Tracheal epithelial cell (primary cell): ENCODE data around the gene SREK1. TPM values are rescaled to one million over a fixed set of nuclear protein-coding genes. Genes with fewer than 3 reads are reported as not detected.

Experiments used
- total RNA-seq: library from RNA; depleted of rRNA; stranded (reverse); fragments of >200 nt; gene quantifications from 2 replicates; pipeline ENCODE4 v1.2.1, GENCODE V29; 2014

Gene SREK1, protein sequence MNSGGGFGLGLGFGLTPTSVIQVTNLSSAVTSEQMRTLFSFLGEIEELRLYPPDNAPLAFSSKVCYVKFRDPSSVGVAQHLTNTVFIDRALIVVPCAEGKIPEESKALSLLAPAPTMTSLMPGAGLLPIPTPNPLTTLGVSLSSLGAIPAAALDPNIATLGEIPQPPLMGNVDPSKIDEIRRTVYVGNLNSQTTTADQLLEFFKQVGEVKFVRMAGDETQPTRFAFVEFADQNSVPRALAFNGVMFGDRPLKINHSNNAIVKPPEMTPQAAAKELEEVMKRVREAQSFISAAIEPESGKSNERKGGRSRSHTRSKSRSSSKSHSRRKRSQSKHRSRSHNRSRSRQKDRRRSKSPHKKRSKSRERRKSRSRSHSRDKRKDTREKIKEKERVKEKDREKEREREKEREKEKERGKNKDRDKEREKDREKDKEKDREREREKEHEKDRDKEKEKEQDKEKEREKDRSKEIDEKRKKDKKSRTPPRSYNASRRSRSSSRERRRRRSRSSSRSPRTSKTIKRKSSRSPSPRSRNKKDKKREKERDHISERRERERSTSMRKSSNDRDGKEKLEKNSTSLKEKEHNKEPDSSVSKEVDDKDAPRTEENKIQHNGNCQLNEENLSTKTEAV
- 18.1 and 23.4 TPM in 2 replicates for total RNA-seq

DNA sequence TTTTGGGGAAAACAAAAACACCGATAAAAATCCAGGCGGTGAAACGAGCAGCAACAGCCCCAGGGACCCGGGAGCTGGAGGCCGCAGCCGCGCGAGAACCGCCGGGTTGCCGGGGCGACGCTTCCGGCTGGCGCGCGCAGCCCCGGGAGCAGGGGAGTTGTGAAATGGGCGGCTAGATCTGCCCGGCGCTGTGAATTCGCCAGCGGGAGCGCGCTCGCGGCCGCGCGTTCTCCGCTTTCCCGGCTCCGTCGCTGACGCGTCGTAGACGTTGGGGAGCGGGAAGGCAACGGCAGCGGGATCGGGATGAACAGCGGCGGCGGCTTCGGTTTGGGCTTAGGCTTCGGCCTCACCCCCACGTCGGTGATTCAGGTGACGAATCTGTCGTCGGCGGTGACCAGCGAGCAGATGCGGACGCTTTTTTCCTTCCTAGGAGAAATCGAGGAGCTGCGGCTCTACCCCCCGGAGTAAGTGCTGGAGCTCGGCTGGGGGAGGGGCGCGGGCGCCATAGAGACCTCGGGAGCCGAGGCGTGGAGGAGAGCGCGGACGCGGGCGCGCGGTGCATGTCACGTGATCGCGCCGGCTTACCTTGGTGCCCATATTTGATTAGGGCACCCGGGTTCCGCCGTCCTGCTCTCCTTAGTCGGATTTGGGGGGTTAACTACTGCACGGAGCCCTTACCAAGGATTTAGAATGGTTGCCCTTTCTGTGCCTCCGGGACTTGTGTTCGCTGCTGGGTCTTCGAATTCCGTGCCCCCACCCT is at the start of gene SREK1:
TSS of gene SREK1 (plus strand) at position 227 of the 760 bp plus-strand sequence. CDS start at position 304, 77 bp downstream.

Other genes starting within 250 kb of the SREK1 start
- gene ERBIN, start 217.7 kb upstream of the SREK1 start, total RNA-seq, result 49.7 and 49.9 TPM in 2 replicates